Heart left ventricle (tissue), 13 donors: ENCODE measurements around the gene SNRNP40.

ENCODE experiments used
- POLR2A ChIP-seq, 2 donors: fragments of 450-650 bp; IDR thresholded peaks; one replicate each; pipeline ENCODE4 v1.6.1; 2017; ENCODE audit warnings: antibody characterized with exemption in 2 of 2, mild to moderate bottlenecking in 2 of 2, moderate library complexity in 2 of 2
- TF ChIP-seq, protein P1 (sequence below), 12 donors: fragments of 200-600 bp; sonication (generic) in 4 of 12; IDR thresholded peaks; one replicate each; pipeline versions ENCODE4 v1.5.0 to v1.8.0; 2018 to 2022; ENCODE audit warnings: antibody characterized with exemption in 12 of 12, mild to moderate bottlenecking in 5 of 12
- donor health status: ischemic (EF 13 %, LVEDD 7.1; RV severe dilation, severe dysfunction).
- donor health status: DM: no; HTN: yes; CAD: no.
- donor health status: DM: no; HTN: no; CAD: no.
- donor health status: ischemic (EF 25% LVEDD 6.9; RV normal size, moderate dysfunction).
- donor health status: ischemic (EF 25% LVEDD 5.7; RV mildly dilated, moderate dysfunction).
- donor health status: ischemic (EF 35%, LVEDD 5.7; RV mildly dilated, moderate dysfunction).
- donor health status: nonischemic (EF 11% LVEDD 7.7; RV severe dilation, severe dysfunction).
- donor health status: DM: yes; HTN: yes; CAD: no.
- donor health status: PGD.
- donor health status: ischemic (EF 29% LVEDD 5.4; RV normal size, mild dysfunction).
- donor health status: nonischemic (EF 23%, LVEDD 6.1; RV moderate dilation, normal function).

DNA sequence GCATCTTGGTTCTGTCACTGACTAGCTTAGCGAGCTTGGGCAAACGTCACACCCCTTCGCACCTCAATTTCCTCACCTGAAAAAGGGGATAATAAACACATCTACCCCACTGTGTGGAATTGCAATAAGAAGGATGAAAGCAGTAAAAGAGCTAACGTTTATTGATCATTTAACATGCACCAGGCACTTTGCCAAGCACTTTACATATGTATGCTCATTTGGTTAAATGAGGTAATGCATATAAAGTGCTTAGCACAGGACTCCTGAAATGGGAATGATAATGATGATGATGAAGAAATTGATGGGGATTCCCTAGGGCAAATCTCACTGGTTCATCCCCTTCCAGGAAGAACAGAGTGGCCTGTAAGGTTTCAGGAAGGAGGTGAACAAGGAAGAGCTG lies 61.7 kb downstream of the SNRNP40 start:
- TF ChIP-seq, protein P1, sequence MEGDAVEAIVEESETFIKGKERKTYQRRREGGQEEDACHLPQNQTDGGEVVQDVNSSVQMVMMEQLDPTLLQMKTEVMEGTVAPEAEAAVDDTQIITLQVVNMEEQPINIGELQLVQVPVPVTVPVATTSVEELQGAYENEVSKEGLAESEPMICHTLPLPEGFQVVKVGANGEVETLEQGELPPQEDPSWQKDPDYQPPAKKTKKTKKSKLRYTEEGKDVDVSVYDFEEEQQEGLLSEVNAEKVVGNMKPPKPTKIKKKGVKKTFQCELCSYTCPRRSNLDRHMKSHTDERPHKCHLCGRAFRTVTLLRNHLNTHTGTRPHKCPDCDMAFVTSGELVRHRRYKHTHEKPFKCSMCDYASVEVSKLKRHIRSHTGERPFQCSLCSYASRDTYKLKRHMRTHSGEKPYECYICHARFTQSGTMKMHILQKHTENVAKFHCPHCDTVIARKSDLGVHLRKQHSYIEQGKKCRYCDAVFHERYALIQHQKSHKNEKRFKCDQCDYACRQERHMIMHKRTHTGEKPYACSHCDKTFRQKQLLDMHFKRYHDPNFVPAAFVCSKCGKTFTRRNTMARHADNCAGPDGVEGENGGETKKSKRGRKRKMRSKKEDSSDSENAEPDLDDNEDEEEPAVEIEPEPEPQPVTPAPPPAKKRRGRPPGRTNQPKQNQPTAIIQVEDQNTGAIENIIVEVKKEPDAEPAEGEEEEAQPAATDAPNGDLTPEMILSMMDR (IDR thresholded peaks at IDR 0.05) = no peak
- no peak for TF ChIP-seq POLR2A (IDR thresholded peaks at IDR 0.05)
